Uterus (tissue), 2 donors: ENCODE data around the gene PI4KA.

Experiments
- CTCF ChIP-seq, 4 experiments: fragments of 200-600 bp in 2 of 4; fragments of 450-650 bp in 2 of 4; sonication (generic) in 2 of 4; IDR thresholded peaks; one replicate each; pipeline ENCODE4 v1.5.1; 2016 to 2019; ENCODE audit warnings: antibody characterized with exemption in 4 of 4, mild to moderate bottlenecking in 2 of 4, moderate library complexity in 1 of 4
- POLR2A ChIP-seq, 2 donors: fragments of 450-650 bp; IDR thresholded peaks; one replicate each; pipeline ENCODE4 v1.6.1; 2016; ENCODE audit warnings: antibody characterized with exemption in 2 of 2, mild to moderate bottlenecking in 1 of 2, moderate library complexity in 1 of 2

- no peak for TF ChIP-seq CTCF (IDR thresholded peaks at IDR 0.05)
- TF ChIP-seq POLR2A (IDR thresholded peaks at IDR 0.05) = no peak
Measured at GRCh38 chr22:20663137-20663828, 195.3 kb downstream of the PI4KA start.
